Measurements from ENCODE around the gene TCP11L2. TPM values are rescaled to one million over a fixed set of nuclear protein-coding genes. Genes with fewer than 3 reads are reported as not detected.

The TCP11L2 gene
- total RNA-seq, 1 experiment from 2014 or later: 6.1 TPM

DNA sequence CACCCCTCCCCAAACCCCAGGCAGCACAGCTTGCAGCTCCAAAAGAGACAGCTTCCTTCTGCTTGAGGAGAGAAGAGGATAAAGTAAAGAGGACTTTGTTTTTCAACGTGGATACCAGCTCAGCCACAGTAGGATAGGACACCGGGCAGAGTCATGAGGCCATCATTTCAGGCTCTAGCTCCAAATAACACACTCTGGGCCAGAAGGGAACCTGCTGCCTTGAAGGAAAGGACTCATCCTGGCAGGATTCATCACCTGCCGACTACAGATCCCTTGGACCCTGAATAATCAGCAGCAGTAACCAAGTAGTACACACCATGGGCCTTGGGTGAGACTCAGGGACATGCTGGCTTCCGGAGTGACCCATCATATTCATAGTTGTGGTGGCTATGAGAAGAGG is 44.3 kb upstream of the TCP11L2 start:
- no peak overlapping the region for H3K4ac ChIP-seq (ENCODE audit: low read depth, low read length)
- peaks cover 3% of the 10 kb centered on the region for H3K23me2 ChIP-seq (ENCODE audit: insufficient read length, low read depth, low read length, poor library complexity, severe bottlenecking)
- H3T11ph ChIP-seq (ENCODE audit: low read length): no peak overlapping the region
- Mint-ChIP-seq H3K36me3 (ENCODE audit: insufficient read depth in 1 of 3, low read depth in 3 of 3) (no peaks in the 10 kb centered on the region), H3K27ac (no peak overlapping the region), H3K27me3 (ENCODE audit: low read depth) (peaks cover 5% of the 10 kb centered on the region), H3K9me3 (peaks cover 0 to under 1% of the 10 kb centered on the region in 2 experiments; a peak in 1 of 5 replicates), H3K4me3 (no peak overlapping the region), H3K4me1 (no peaks in the 10 kb centered on the region)
- H3K23ac ChIP-seq (ENCODE audit: insufficient read length, low read depth, low read length): no peak overlapping the region
- no peak overlapping the region for H2AFZ ChIP-seq (ENCODE audit: low read length)
- H4K91ac ChIP-seq (ENCODE audit: insufficient read length, low read depth, low read length): no peak overlapping the region
- no peak overlapping the region for H2BK120ac ChIP-seq (ENCODE audit: low read depth, low read length, poor library complexity, severe bottlenecking)
- no peaks in the 10 kb centered on the region for H3K9me3 ChIP-seq (ENCODE audit: control insufficient read depth, low read depth, low read length)
- H3K18ac ChIP-seq (ENCODE audit: insufficient read length, low read depth, low read length): no peak overlapping the region
- H3K9ac ChIP-seq (ENCODE audit: extremely low read depth, insufficient read length, low read length): no peak overlapping the region
- no peak overlapping the region for H4K8ac ChIP-seq (replicated peaks; ENCODE audit: insufficient read length, low read depth, low read length)
- no peak overlapping the region for H2BK12ac ChIP-seq (ENCODE audit: insufficient read length, low read depth, low read length)
- no peak for DNase-seq
- TF ChIP-seq, protein P1, sequence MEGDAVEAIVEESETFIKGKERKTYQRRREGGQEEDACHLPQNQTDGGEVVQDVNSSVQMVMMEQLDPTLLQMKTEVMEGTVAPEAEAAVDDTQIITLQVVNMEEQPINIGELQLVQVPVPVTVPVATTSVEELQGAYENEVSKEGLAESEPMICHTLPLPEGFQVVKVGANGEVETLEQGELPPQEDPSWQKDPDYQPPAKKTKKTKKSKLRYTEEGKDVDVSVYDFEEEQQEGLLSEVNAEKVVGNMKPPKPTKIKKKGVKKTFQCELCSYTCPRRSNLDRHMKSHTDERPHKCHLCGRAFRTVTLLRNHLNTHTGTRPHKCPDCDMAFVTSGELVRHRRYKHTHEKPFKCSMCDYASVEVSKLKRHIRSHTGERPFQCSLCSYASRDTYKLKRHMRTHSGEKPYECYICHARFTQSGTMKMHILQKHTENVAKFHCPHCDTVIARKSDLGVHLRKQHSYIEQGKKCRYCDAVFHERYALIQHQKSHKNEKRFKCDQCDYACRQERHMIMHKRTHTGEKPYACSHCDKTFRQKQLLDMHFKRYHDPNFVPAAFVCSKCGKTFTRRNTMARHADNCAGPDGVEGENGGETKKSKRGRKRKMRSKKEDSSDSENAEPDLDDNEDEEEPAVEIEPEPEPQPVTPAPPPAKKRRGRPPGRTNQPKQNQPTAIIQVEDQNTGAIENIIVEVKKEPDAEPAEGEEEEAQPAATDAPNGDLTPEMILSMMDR (conservative IDR thresholded peaks at IDR 0.05): no peak
- no CpG with 5 or more reads among the region's 4 CpGs for WGBS (ENCODE audit: extremely low coverage, insufficient read length, low lambda C conversion rate)
- H3K27me3 ChIP-seq (ENCODE audit: insufficient read depth, low read length): no peaks in the 10 kb centered on the region
- no peak overlapping the region for H3K27ac ChIP-seq (ENCODE audit: insufficient read length, low read depth, low read length)
- no peak overlapping the region for H3K14ac ChIP-seq (ENCODE audit: insufficient read depth, low read length)
- H3K79me1 ChIP-seq (ENCODE audit: insufficient read depth, low read depth, low read length, poor library complexity, severe bottlenecking): no peaks in the 10 kb centered on the region
- H3K79me2 ChIP-seq (ENCODE audit: insufficient read depth, low read length): no peaks in the 10 kb centered on the region
- no peak overlapping the region for H3K4me2 ChIP-seq (ENCODE audit: insufficient read depth, insufficient read length, low read length)
- H2BK5ac ChIP-seq (ENCODE audit: insufficient read length, low read length): no peak overlapping the region
- H4K5ac ChIP-seq (ENCODE audit: insufficient read length, low read depth, low read length): no peak overlapping the region
- H2BK20ac ChIP-seq (ENCODE audit: low read depth, low read length, poor library complexity, severe bottlenecking): no peak overlapping the region
- H4K20me1 ChIP-seq (ENCODE audit: control insufficient read depth, insufficient read depth, insufficient read length): no peaks in the 10 kb centered on the region
- H2BK15ac ChIP-seq (ENCODE audit: low read depth, low read length): no peak overlapping the region
- H3K4me1 ChIP-seq (ENCODE audit: insufficient read depth, low read length): peaks cover 6% of the 10 kb centered on the region; the same call in 1 of the 2 replicates
- no peak overlapping the region for H3K56ac ChIP-seq (ENCODE audit: insufficient read length, low read depth, low read length)
- H2AK5ac ChIP-seq (ENCODE audit: insufficient read length, low read length): no peak overlapping the region
